Activated CD8-positive, alpha-beta memory T cell treated with anti-CD3 and anti-CD28 coated beads, Interleukin-2, amount 50 U/mL, for 24 hours (primary cell): ENCODE data around the gene BRD7.

ENCODE experiments used
- DNase-seq: peaks from one replicate; pipeline ENCODE4 v3.0.0-alpha.2; 2020; ENCODE audit errors: extremely low read depth

BRD7 gene

DNA sequence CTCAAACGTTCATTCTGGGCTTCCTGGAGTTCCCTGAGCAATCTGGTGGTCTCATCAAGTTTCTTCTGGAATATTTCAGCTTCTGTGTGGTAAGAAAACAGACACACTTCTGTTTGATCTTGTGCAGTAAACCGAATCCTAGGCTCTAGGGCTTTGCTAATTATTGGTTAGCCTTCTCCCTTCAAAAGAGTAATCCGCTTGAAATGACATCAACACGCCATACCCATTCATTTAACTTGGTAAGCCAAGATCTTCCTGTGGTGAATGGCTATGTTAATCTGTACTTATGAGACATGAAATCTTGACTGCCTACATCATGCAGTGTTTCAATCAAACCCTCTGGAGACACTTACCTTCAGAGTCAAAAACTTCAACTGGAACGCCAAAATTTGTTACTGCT lies 48.5 kb downstream of the BRD7 start:
- no peak for DNase-seq

GRCh38 chr16:50318796-50319578 lies 49.8 kb downstream of the BRD7 start:
- no peak for DNase-seq

DNA sequence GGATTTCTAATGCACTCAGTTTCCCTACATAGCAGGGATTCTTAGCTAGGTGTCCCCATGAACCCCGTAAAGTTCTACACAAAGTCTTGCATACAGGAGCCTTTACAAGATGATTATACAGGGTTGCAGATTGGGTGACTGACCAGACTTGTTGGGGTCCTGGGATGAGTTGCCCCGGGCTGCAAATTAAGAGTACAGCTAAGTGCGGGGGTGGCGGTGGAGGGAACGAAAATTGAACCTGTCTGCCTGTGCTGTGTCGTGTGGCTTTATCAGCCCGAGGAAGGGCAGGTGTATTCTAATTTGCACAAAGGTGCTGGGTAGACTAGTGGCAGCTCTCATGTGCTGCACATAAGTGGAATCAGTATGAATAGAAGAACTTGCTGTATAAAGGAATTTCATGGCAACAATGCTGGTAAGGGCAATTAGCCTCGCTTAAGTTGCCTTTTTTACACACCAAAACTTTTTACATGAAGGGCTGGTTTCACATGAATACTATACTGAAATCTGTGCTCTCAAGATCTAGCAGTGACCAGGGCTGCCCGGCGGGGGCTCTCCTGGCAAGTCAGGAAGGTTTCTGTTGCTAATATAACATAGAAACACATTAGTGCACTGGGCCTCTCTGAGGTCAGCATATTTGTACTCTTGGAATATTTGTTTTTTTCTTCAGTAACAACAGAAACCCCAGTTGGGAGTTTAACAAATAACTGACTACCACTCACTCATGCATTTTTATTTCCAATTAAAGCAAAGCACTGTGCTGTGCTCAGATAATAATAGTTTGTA lies 51.7 kb downstream of the BRD7 start:
- DNase-seq = no peak

GRCh38 chr16:50316102-50316847 lies 52.5 kb downstream of the BRD7 start:
- DNase-seq = no peak

GRCh38 chr16:50315346-50315997 lies 53.3 kb downstream of the BRD7 start:
- no peak for DNase-seq

DNA sequence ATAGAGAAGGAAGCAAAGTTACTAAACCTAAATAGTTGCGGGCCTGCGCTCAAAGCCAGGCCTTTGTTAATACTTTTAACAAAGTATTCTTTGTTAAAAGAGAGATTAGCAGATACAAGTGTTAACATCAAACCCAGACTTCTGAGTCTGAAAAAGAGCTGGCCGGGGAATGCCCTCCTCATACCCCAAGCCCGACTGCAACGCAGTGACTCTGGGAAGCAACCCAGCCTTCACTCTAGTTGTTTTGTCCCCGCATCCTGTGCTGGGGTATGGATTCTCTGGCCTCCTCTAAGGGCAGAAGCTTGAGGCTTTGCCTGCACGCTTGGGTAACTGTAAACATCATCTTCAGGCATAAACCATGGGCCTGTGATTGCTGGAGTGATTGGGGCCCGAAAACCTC lies 54.1 kb downstream of the BRD7 start:
- DNase-seq = no peak

DNA sequence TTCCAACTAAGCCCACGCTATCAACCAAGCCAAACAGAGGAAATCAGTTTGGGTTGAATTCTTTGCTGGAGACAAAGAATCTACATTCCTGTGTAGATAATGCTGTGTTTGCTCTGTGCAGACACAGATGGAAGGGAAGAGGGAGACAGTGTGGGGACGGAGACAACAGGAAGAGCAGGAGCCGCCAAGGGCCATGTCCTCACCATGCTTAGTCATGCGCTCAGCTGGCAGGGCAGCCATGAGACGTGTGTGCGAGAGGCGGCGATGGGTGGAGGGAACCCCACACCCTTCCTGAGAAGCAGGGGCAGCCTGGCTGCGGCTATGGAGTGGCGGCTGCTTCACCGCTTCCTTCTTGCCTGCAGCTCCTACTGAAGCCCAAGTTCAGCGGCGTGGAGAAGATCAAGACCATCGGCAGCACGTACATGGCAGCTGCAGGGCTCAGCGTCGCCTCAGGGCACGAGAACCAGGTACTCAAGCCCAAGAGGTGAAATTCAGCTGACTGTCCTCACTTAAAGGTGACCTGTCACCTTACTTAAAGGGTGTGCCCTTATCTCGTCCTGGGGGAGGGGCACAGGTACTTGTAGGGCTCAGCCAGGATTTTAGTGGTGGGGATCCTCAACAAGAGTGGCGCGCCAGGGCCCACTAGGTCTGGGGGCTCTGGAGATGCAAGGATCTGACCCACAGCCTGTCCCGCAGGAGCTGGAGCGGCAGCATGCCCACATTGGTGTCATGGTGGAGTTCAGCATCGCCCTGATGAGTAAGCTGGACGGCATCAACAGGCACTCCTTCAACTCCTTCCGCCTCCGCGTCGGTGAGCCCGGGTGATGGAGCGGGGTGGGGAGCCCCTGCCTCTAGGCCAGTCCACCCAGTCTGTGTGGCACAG lies 55.0 kb downstream of the BRD7 start:
- no peak for DNase-seq

- DNase-seq = no peak
Measured at GRCh38 chr16:50311891-50312501, 56.8 kb downstream of the BRD7 start.

DNA sequence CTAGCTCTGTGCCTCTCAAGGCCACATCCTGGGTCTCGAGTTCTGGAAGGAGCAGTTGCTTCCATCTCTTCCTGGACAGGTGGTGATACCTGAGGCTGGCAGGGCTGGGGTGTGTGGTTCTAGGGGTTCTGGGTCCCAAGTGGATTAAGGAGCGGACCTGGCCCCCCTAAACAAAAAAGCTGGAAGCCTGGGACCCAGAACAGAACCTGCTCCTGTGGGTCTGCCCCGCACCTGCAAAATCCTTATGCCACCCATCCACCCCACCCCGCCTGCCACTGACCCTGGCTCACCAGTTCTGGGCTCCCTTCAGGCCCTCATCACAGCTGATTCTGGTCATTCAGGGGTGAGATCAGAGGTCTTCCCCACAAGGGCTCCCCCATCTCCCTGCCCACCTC lies 57.7 kb downstream of the BRD7 start:
- no peak for DNase-seq

DNA sequence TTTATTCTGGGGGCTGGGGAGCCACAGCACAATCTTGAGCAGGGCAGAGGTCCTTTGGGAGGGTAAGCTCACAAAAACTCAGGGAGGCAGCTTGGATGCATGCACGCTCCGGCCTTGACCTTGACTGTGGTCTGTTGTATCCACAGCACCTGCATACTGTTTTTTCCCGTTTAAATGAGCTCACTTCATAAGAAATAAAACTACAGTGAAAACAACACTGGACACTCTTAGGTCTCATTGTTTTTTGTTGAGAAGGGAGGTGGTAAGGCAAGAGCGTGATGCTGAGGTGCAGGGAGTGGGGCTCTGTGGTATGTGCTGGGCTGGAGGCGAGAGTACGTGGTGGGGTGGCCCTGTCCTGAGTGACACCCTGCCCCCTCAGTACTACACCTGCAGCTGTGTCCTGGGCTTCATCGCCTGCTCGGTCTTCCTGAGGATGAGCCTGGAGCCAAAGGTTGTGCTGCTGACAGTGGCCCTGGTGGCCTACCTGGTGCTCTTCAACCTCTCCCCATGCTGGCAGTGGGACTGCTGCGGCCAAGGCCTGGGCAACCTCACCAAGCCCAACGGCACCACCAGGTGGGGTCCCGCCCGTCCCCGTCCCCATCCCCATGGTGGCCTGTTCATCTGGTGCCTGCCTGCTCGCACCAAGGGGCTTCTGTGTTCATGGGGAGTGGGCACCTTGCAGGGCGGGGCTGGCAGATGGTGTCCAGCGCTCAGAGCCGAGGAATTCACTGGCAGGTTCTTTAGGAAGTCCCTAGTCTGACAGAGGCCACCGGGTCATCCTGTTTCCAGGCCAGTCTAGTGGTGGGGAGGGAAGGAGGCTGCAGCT lies 58.3 kb downstream of the BRD7 start:
- DNase-seq = no peak

- DNase-seq = no peak
Measured at GRCh38 chr16:50309527-50310307, 59.1 kb downstream of the BRD7 start.

DNA sequence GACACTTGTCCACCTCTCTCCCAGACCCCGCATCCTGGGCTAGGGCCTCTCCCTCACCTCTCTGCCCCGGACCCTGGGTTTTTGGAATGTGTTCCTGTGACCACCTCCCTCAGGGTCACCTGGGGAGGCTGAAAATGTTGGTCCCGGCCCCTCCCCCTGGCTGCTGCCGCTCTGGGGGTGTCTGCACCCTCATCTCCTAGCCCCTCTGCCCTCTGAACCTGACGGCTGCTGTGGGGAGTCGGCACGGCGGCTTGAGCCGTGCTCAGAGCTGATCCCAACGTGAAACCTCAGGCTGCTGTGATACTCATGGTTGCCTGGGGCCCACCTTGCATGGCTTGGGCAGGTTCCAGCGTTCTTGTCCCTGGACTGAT lies 59.6 kb downstream of the BRD7 start:
- DNase-seq = no peak

GRCh38 chr16:50308237-50308965 lies 60.4 kb downstream of the BRD7 start:
- no peak for DNase-seq

- no peak for DNase-seq
Measured at GRCh38 chr16:50306287-50306686, 62.5 kb downstream of the BRD7 start.

GRCh38 chr16:50305441-50306061 lies 63.2 kb downstream of the BRD7 start:
- DNase-seq = no peak

DNA sequence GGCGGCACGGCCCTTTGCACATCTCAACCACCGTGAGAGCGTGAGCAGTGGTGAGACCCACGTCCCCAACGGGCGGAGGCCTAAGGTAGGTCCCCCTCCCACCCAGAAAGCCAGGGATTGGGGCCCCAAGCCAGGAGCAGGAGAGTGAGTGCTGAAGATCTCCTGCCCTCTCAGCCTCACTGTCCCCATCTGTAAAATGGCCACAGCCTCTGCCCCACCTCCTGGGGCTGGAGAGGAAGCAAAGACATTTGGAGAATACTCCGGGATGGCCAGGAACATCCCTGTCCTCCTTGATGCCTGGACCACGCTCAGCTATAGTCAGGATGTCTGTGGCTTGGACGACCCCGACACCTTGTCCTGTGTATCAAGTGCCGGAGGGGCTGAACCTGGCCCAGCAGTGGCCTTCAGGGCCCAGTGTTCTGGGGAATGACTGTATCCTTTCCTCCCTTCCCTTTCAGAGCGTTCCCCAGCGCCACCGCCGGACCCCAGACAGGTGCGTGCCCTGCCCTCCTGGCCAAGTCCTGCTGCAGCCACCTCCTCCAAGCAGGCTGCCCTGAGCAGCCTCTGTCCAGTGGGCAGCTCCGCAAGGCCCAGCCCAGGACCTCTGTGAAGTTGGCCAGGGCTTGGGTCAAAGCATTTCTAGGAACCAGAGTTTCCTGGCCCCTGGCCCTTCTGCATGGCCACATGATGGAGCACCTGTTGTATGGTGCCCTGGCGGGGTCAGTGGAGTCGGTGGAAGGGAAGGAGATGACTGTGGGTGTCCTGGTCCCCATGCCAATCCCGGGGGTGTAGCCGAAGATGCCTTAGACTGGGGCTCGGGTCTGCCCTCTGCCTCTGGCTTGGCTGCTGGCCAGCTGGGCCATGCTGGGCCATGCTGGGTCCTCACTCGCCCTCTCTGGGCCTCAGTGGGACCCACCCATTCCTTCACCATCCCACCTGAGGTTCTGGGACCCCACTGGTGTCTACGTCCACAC lies 64.0 kb downstream of the BRD7 start:
- DNase-seq = no peak
